Measurements from ENCODE around the gene CAB39. TPM values are rescaled to one million over a fixed set of nuclear protein-coding genes. Genes with fewer than 3 reads are reported as not detected.

Gene CAB39
- 94.0 and 95.9 TPM in 2 replicates for total RNA-seq

GRCh38 chr2:230712443-230713330 lies at the start of gene CAB39:
CAB39 (plus strand) TSS chr2:230712842; CDS start chr2:230760002, 47,160 bp downstream.

GRCh38 chr2:230864605-230865306 lies 152.1 kb downstream of the CAB39 start, which contains the start of gene ITM2C:
ITM2C (plus strand) TSS chr2:230864942; CDS start chr2:230865026, 84 bp downstream.

Small RNA genes lying within 50 kb of the gene (small RNA-seq; reads per million reads assigned to genes)
- gene BANF1P3 = not detected
- gene RNU6-268P = not detected

Other genes starting within 250 kb of the CAB39 start
- gene ITM2C, start 152.1 kb downstream of the CAB39 start, total RNA-seq = 2.0 and 3.9 TPM in 2 replicates
- not detected in 2 replicates for gene GPR55, start 212.4 kb downstream of the CAB39 start, total RNA-seq

All from thoracic aorta endothelial cell (primary cell).